ENCODE data around the gene BPIFA3.

BPIFA3 gene

DNA sequence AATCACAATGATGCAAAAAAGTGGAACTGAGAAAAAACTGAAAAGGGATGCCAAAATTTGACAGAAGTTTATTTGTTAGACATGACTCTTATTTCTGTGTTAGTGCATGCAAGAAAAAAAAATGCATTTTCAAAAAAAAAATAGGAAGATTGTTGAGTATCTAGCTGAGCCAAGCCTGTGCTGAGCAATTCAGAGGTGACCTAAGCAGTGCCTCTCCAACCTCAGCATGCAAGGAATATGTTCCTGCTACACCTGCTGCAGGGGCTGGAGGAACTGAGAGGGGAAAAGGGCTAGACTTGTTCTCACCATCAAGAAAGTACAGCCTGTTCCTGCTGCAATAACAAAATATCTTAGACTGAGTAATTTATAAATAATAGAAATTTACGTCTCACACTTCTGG, 25.2 kb upstream of the BPIFA3 start:
- H3K4me3 ChIP-seq (ENCODE audit: low read depth, low read length) = no peak overlapping the region
- TF ChIP-seq CTCF (IDR thresholded peaks at IDR 0.05; ENCODE audit: low read depth, low read length) = no peak

DNA sequence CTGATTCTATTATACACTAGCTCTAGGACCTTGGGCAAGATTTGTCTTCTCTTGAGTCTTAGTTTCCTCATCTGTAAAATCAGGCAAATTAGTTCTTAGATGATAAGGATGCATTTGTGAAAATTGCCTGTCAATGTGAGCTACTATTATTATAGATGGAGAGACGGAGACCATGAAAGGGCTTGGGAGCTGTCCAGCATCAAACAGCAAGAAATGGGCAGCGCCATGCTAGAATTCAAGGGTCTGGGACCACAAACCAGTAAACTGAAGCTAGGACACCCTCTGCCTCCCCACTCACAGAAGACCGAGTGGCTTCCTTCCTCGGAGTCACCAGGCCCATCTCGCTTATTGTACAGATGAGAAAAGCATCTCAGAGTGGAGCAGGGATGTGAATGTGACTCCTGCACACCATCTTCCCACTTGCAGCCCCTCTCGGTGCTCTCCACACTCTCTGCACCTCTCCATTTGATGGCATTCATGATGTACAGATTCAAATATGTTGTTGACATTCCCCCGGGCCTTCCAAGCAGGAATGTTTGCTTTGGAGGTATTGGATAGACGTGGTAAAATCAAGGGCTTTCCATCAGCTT, 24.1 kb upstream of the BPIFA3 start:
- no peak overlapping the region for H3K4me3 ChIP-seq (ENCODE audit: low read depth, low read length)
- TF ChIP-seq CTCF (IDR thresholded peaks at IDR 0.05; ENCODE audit: low read depth, low read length) = no peak

DNA sequence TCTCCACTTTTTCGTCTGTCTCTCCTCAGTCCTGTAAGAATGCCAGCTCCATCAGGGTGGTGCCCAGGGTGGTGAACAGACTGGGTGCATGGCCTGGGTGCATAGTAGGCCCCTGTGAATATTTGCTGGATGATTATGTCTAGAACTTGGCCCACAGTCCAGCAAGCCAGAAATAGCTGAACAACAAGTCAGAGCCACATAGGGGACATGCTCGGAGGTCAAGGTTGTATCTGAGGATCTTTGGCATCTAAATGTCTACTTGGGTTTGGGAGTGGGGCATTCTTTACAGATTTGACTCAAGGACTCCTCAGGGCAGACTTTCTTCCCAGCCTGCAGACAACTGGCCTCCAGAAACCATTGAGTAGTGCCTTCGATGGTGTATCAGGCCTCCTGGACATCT, 18.1 kb upstream of the BPIFA3 start:
- TF ChIP-seq CTCF (IDR thresholded peaks at IDR 0.05; ENCODE audit: low read depth, low read length) = no peak
- no peak overlapping the region for H3K4me3 ChIP-seq (ENCODE audit: low read depth, low read length)

GRCh38 chr20:33202451-33202850, 14.7 kb upstream of the BPIFA3 start:
- H3K4me3 ChIP-seq (ENCODE audit: low read depth, low read length) = no peak overlapping the region
- TF ChIP-seq CTCF (IDR thresholded peaks at IDR 0.05; ENCODE audit: low read depth, low read length) = no peak

DNA sequence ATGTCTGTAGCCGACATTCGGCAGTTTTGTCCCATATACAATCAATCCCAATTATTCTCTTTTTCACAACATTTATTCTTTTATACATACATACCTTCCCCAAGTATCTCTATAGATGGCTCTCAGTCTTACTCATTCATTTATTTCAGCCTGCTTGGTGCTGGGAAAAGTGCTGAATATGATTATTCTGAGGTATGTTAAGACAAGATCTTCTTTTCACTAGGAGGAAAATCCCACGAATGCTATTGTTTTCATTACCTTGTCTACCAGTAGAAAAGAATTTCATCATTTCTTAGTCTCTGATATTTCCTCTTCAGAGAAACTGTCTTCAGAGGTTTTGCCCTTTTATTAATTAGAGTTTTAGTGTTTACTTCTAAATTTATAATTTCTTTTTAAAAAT, 13.7 kb upstream of the BPIFA3 start:
- no peak overlapping the region for H3K4me3 ChIP-seq (ENCODE audit: low read depth, low read length)
- TF ChIP-seq CTCF (IDR thresholded peaks at IDR 0.05; ENCODE audit: low read depth, low read length) = no peak

GRCh38 chr20:33209789-33210188, 7.4 kb upstream of the BPIFA3 start:
- no peak for TF ChIP-seq CTCF (IDR thresholded peaks at IDR 0.05; ENCODE audit: low read depth, low read length)

GRCh38 chr20:33210371-33210770, 6.8 kb upstream of the BPIFA3 start:
- H3K4me3 ChIP-seq (ENCODE audit: low read depth, low read length) = no peak overlapping the region

More at GRCh38 chr20:33209789-33210188, 7.4 kb upstream of the BPIFA3 start:
- H3K4me3 ChIP-seq (ENCODE audit: low read depth, low read length) = no peak overlapping the region

More at GRCh38 chr20:33210371-33210770, 6.8 kb upstream of the BPIFA3 start:
- TF ChIP-seq CTCF (IDR thresholded peaks at IDR 0.05; ENCODE audit: low read depth, low read length) = no peak
